HCT116 (cell line): Measurements from ENCODE around the gene CNN2. TPM values are rescaled to one million over a fixed set of nuclear protein-coding genes. Genes with fewer than 3 reads are reported as not detected.

Experiments
- ATAC-seq: fragments of 200-7000 bp; cut with Tn5 transposase; 2 replicates; pipeline ENCODE4 v1.9.1; 2020; ENCODE audit warnings: mild to moderate bottlenecking, moderate library complexity
- BruUV-seq: library from RNA; stranded (reverse); fragments of 400-500 nt; replicated peaks from 2 replicates; lab custom pipeline; 2021; lab: Mats Ljungman, UMichigan
- CTCF ChIA-PET: fragments of 300-600 bp; sonication (Branson Sonifier 250); formaldehyde crosslinking; loops from one replicate; lab custom pipeline; 2021; ENCODE audit warnings: antibody characterized with exemption; lab: Charles Lee
- POLR2A ChIA-PET: fragments of 300-600, 350-600 bp; sonication (Branson Sonifier 250); formaldehyde crosslinking; loops from one replicate; lab custom pipeline; 2021; ENCODE audit warnings: antibody characterized with exemption; lab: Charles Lee
- RAD21 ChIA-PET, 2 experiments: fragments of 300-600 bp; sonication (Branson Sonifier 250); formaldehyde crosslinking; loops; one replicate each; lab custom pipeline; 2023; ENCODE audit warnings: low total read pairs in 2 of 2; ENCODE audit not compliant: uncharacterized antibody in 2 of 2, unreplicated experiment in 2 of 2, low non-redundant PET in 1 of 2; lab: Charles Lee
- DNase-seq: peaks from one replicate; pipeline ENCODE4 v3.0.0-alpha.2; 2010; ENCODE audit warnings: low read depth, low spot score
- H2AFZ ChIP-seq: fragments of 200-600 bp; shearing (Covaris generic), sonication (generic); 2 replicates; pipeline ENCODE4 v1.6.1; 2017; ENCODE audit warnings: low read depth, mixed run types, mixed read lengths, antibody characterized with exemption, low read length; ENCODE audit not compliant: poor library complexity, severe bottlenecking
- H3K27ac ChIP-seq: 2 replicates; pipeline ENCODE4 v1.5.1; 2012; ENCODE audit warnings: low read depth, low read length
- H3K27me3 ChIP-seq: fragments of 200-600 bp; sonication (generic); 2 replicates; pipeline ENCODE4 v1.6.1; 2016; ENCODE audit warnings: mixed run types, low read length, mixed read lengths; ENCODE audit not compliant: insufficient read depth
- H3K36me3 ChIP-seq, 2 experiments: fragments of 200-500 bp in 1 of 2; fragments of 200-600 bp in 1 of 2; sonication (Bioruptor generic) in 1 of 2; sonication (generic) in 1 of 2; 2 replicates each; pipeline versions ENCODE4 v1.5.1 to v1.6.1; 2014 to 2016; ENCODE audit warnings: low read length in 2 of 2, inconsistent platforms in 1 of 2, mixed read lengths in 1 of 2, mixed run types in 1 of 2; ENCODE audit not compliant: insufficient read depth in 2 of 2, control insufficient read depth in 1 of 2
- H3K4me1 ChIP-seq, 2 experiments: fragments of 200-600 bp in 1 of 2; sonication (generic) in 1 of 2; 2 replicates each; pipeline versions ENCODE4 v1.5.1 to v1.6.1; 2012 to 2017; ENCODE audit warnings: low read length in 2 of 2, inconsistent platforms in 1 of 2, mild to moderate bottlenecking in 1 of 2, mixed read lengths in 1 of 2, mixed run types in 1 of 2, moderate library complexity in 1 of 2; ENCODE audit not compliant: insufficient read depth in 2 of 2, control insufficient read depth in 1 of 2
- H3K4me2 ChIP-seq: fragments of 200-600 bp; sonication (generic); 2 replicates; pipeline ENCODE4 v1.6.1; 2017; ENCODE audit warnings: mixed run types, low read length, mixed read lengths
- H3K4me3 ChIP-seq, 2 experiments: fragments of 200-600 bp in 1 of 2; sonication (generic) in 1 of 2; replicated peaks in 1 of 2; 2 replicates each; pipeline ENCODE4 v1.5.1; 2011 to 2016; ENCODE audit warnings: low read length in 2 of 2, control low read depth in 1 of 2, low read depth in 1 of 2, mild to moderate bottlenecking in 1 of 2, mixed read lengths in 1 of 2, mixed run types in 1 of 2
- H3K79me2 ChIP-seq: fragments of 200-600 bp; sonication (generic); 2 replicates; pipeline ENCODE4 v1.6.1; 2017; ENCODE audit warnings: mild to moderate bottlenecking, mixed run types, low read length, moderate library complexity, mixed read lengths; ENCODE audit not compliant: insufficient read depth
- H3K9ac ChIP-seq: fragments of 200-600 bp; sonication (generic); 2 replicates; pipeline ENCODE4 v1.6.1; 2016; ENCODE audit warnings: low read length, mixed read lengths
- H3K9me2 ChIP-seq: fragments of 200-600 bp; sonication (generic), shearing (Covaris generic); 2 replicates; pipeline ENCODE4 v1.6.1; 2017; ENCODE audit warnings: mixed run types, mild to moderate bottlenecking, moderate library complexity; ENCODE audit not compliant: insufficient read depth
- H3K9me3 ChIP-seq, 2 experiments: fragments of 200-500 bp in 1 of 2; fragments of 200-600 bp in 1 of 2; sonication (Bioruptor generic) in 1 of 2; sonication (generic) in 1 of 2; 2 replicates each; pipeline ENCODE4 v1.6.1; 2014 to 2017; ENCODE audit warnings: low read length in 2 of 2, mixed read lengths in 2 of 2, inconsistent platforms in 1 of 2, low read depth in 1 of 2, mild to moderate bottlenecking in 1 of 2, mixed run types in 1 of 2, moderate library complexity in 1 of 2; ENCODE audit not compliant: control insufficient read depth in 1 of 2, insufficient read depth in 1 of 2
- H4K20me1 ChIP-seq: fragments of 200-600 bp; sonication (generic), shearing (Covaris generic); 2 replicates; pipeline ENCODE4 v1.6.1; 2017; ENCODE audit warnings: mixed run types, mild to moderate bottlenecking, moderate library complexity; ENCODE audit not compliant: insufficient read depth
- EGR1 ChIP-seq: IDR thresholded peaks from 2 replicates; pipeline ENCODE4 v1.6.1; 2012; ENCODE audit warnings: low read depth
- EZH2 ChIP-seq: fragments of 200-600 bp; sonication (generic); IDR thresholded peaks from 2 replicates; pipeline ENCODE4 v1.6.1; 2017; ENCODE audit warnings: antibody characterized with exemption, mixed run types
- JUND ChIP-seq: IDR thresholded peaks from 2 replicates; pipeline ENCODE4 v1.6.1; 2012
- REST ChIP-seq: IDR thresholded peaks from 2 replicates; pipeline ENCODE4 v1.6.1; 2012; ENCODE audit warnings: low read depth
- SP1 ChIP-seq: IDR thresholded peaks from 2 replicates; pipeline ENCODE4 v1.6.1; 2012; ENCODE audit warnings: low read depth
- intact Hi-C: fragments of 100-400 bp; cut with micrococcal nuclease; formaldehyde crosslinking; loops from 2 replicates; pipeline ENCODE4 v1.10.0; 2022
- total RNA-seq: library from RNA; stranded (reverse); gene quantifications from one replicate; pipeline ENCODE4 v1.2.1, GENCODE V29; 2021; ENCODE audit not compliant: unreplicated experiment
- TF ChIP-seq, protein P1 (sequence below): IDR thresholded peaks from 2 replicates; pipeline ENCODE4 v1.6.1; 2012

Gene CNN2
- total RNA-seq, 1 experiment from 2014 or later = 212 TPM

- H3K36me3 ChIP-seq = peaks cover 0 to 16% of the 10 kb centered on the region in 2 experiments; a peak in 2 of 4 replicates
- ATAC-seq (no peak), DNase-seq (no peak)
- H3K79me2 ChIP-seq = peaks cover 64% of the 10 kb centered on the region
- H3K4me3 ChIP-seq = peak overlapping the region; percentile 94 to 97
- no peaks in the 10 kb centered on the region; the same call in 1 of the 2 replicates for H4K20me1 ChIP-seq
- TF ChIP-seq EZH2 = no peak
- TF ChIP-seq JUND = no peak
- TF ChIP-seq, protein P1, sequence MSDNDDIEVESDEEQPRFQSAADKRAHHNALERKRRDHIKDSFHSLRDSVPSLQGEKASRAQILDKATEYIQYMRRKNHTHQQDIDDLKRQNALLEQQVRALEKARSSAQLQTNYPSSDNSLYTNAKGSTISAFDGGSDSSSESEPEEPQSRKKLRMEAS = no peak
- no peak for TF ChIP-seq REST
- TF ChIP-seq SP1 = no peak
- no peak for TF ChIP-seq EGR1
- ChIA-PET CTCF (interaction anchor here (1.0 kb wide), 1 partner anchor 36 kb away, joined by 3 read pairs; the partner anchor contains the start of gene WDR18), POLR2A (interaction anchor here (0.5 kb wide), 1 partner anchor 24 kb away, joined by 3 read pairs; no protein-coding TSS in a partner anchor), RAD21 (interaction anchor here in 1 of 2 experiments (0.5 kb wide), 1 partner anchor 140 kb away, joined by 5 read pairs; no protein-coding TSS in a partner anchor)
- H3K9ac ChIP-seq = peak overlapping the region; percentile 99
- H3K9me3 ChIP-seq = no peaks in the 10 kb centered on the region
- intact Hi-C loops = no loop called here
- H2AFZ ChIP-seq = no peak overlapping the region
- H3K9me2 ChIP-seq = no peaks in the 10 kb centered on the region
- H3K4me1 ChIP-seq = peaks cover 40 to 54% of the 10 kb centered on the region in 2 experiments
- peak overlapping the region; percentile 99 for H3K4me2 ChIP-seq
- H3K27me3 ChIP-seq = no peaks in the 10 kb centered on the region
- H3K27ac ChIP-seq = peak overlapping the region; percentile 86
- BruUV-seq = no TSS peak
These were observed 6.8 kb upstream of the CNN2 start for GRCh38 chr19:1019616-1019961.
